SK-N-SH (cell line): ENCODE data around the gene MMP24OS. TPM values are rescaled to one million over a fixed set of nuclear protein-coding genes. Genes with fewer than 3 reads are reported as not detected.

ENCODE experiments used
- CTCF ChIA-PET: fragments of 300-600, 350-600 bp; formaldehyde crosslinking; extraction: SDS; loops from one replicate; lab custom pipeline; 2021; lab: Yijun Ruan, JAX
- POLR2A ChIA-PET: fragments of 350-600 bp; sonication (Branson Sonifier 250); formaldehyde crosslinking; extraction: SDS; loops from one replicate; lab custom pipeline; 2020; ENCODE audit warnings: antibody characterized with exemption, inconsistent platforms; lab: Yijun Ruan, JAX
- DNase-seq: peaks from one replicate; pipeline ENCODE4 v3.0.0; 2012
- H2AFZ ChIP-seq: fragments of 200-600 bp; sonication (generic); 2 replicates; pipeline ENCODE4 v1.8.1; 2016; ENCODE audit warnings: antibody characterized with exemption, mild to moderate bottlenecking, low read depth
- H3F3A ChIP-seq: fragments of 200-600 bp; sonication (generic); replicated peaks from 2 replicates; pipeline ENCODE3; 2016; ENCODE audit warnings: antibody characterized with exemption, mild to moderate bottlenecking; ENCODE audit not compliant: insufficient read depth
- H3K27ac ChIP-seq, 2 experiments: fragments of 200-500 bp in 1 of 2; fragments of 200-600 bp in 1 of 2; sonication (Bioruptor generic) in 1 of 2; sonication (generic), shearing (Covaris generic) in 1 of 2; 2 replicates each; pipeline versions ENCODE4 v1.5.1 to v1.6.1; 2014 to 2016; ENCODE audit warnings: low read depth in 2 of 2, inconsistent platforms in 1 of 2, low read length in 1 of 2, mild to moderate bottlenecking in 1 of 2, mixed read lengths in 1 of 2
- H3K27me3 ChIP-seq: fragments of 200-600 bp; sonication (generic), shearing (Covaris generic); 2 replicates; pipeline ENCODE4 v1.6.1; 2016; ENCODE audit warnings: mixed run types; ENCODE audit not compliant: insufficient read depth
- H3K36me3 ChIP-seq, 2 experiments: fragments of 200-500 bp in 1 of 2; fragments of 200-600 bp in 1 of 2; sonication (Bioruptor generic) in 1 of 2; sonication (generic) in 1 of 2; replicated peaks in 1 of 2; 2 replicates each; pipeline versions ENCODE3 to v1.5.1; 2014 to 2016; ENCODE audit warnings: low read length in 1 of 2, mild to moderate bottlenecking in 1 of 2; ENCODE audit not compliant: insufficient read depth in 2 of 2, control insufficient read depth in 1 of 2
- H3K4me1 ChIP-seq, 2 experiments: fragments of 200-500 bp in 1 of 2; fragments of 200-600 bp in 1 of 2; sonication (Bioruptor generic) in 1 of 2; sonication (generic), shearing (Covaris generic) in 1 of 2; 2 replicates each; pipeline versions ENCODE4 v1.5.1 to v1.6.1; 2014 to 2016; ENCODE audit warnings: low read depth in 1 of 2, low read length in 1 of 2, mixed run types in 1 of 2; ENCODE audit not compliant: insufficient read depth in 2 of 2, control insufficient read depth in 1 of 2
- H3K4me2 ChIP-seq: fragments of 200-600 bp; sonication (generic), shearing (Covaris generic); 2 replicates; pipeline ENCODE4 v1.6.1; 2017; ENCODE audit warnings: mixed run types
- H3K4me3 ChIP-seq, 2 experiments: fragments of 200-500 bp in 1 of 2; fragments of 200-600 bp in 1 of 2; sonication (Bioruptor generic) in 1 of 2; sonication (generic), shearing (Covaris generic) in 1 of 2; 2 replicates each; pipeline versions ENCODE4 v1.5.1 to v1.8.1; 2014 to 2016; ENCODE audit warnings: low read depth in 2 of 2, inconsistent platforms in 1 of 2, low read length in 1 of 2, mild to moderate bottlenecking in 1 of 2, mixed read lengths in 1 of 2, moderate library complexity in 1 of 2
- H3K79me2 ChIP-seq: fragments of 200-600 bp; sonication (generic); 2 replicates; pipeline ENCODE4 v1.8.1; 2017; ENCODE audit warnings: mild to moderate bottlenecking; ENCODE audit not compliant: insufficient read depth
- H3K9ac ChIP-seq: fragments of 200-600 bp; sonication (generic); 2 replicates; pipeline ENCODE4 v1.6.1; 2017; ENCODE audit warnings: mixed run types
- H3K9me2 ChIP-seq: fragments of 200-600 bp; sonication (generic); 2 replicates; pipeline ENCODE4 v1.6.1; 2017; ENCODE audit warnings: mixed run types
- H3K9me3 ChIP-seq: fragments of 200-600 bp; sonication (generic); 2 replicates; pipeline ENCODE4 v1.6.1; 2017; ENCODE audit warnings: mixed run types, mild to moderate bottlenecking, moderate library complexity
- H4K20me1 ChIP-seq: fragments of 200-600 bp; sonication (generic); 2 replicates; pipeline ENCODE4 v1.6.1; 2017; ENCODE audit warnings: mild to moderate bottlenecking, mixed run types; ENCODE audit not compliant: insufficient read depth
- CHD2 ChIP-seq: fragments of 150-350 bp; IDR thresholded peaks from 2 replicates; pipeline ENCODE4 v1.6.1; 2018; ENCODE audit warnings: low read length; ENCODE audit not compliant: partially characterized antibody
- FOSL2 ChIP-seq: IDR thresholded peaks from 2 replicates; pipeline ENCODE4 v1.4.0; 2012; ENCODE audit warnings: low read depth, mild to moderate bottlenecking, moderate library complexity, borderline replicate concordance
- FOXJ3 ChIP-seq: sonication (generic); formaldehyde crosslinking; IDR thresholded peaks from 2 replicates; pipeline ENCODE4 v1.5.1; 2020; ENCODE audit warnings: mild to moderate bottlenecking, missing genetic modification reagents
- GABPA ChIP-seq: IDR thresholded peaks from 2 replicates; pipeline ENCODE4 v1.4.0; 2012; ENCODE audit warnings: low read depth, mild to moderate bottlenecking
- GATA2 ChIP-seq: sonication (generic); formaldehyde crosslinking; IDR thresholded peaks from 2 replicates; pipeline ENCODE4 v1.5.0; 2020; ENCODE audit warnings: mild to moderate bottlenecking, missing genetic modification reagents
- MAX ChIP-seq: IDR thresholded peaks from 2 replicates; pipeline ENCODE4 v1.4.0; 2012; ENCODE audit warnings: low read depth
- MEF2A ChIP-seq: IDR thresholded peaks from 2 replicates; pipeline ENCODE4 v1.4.0; 2012; ENCODE audit warnings: low read depth, borderline replicate concordance
- MXI1 ChIP-seq: IDR thresholded peaks from 2 replicates; pipeline ENCODE4 v1.6.1; 2012; ENCODE audit warnings: mild to moderate bottlenecking, low read depth, low read length, improper control_type of control experiment
- NFIC ChIP-seq: IDR thresholded peaks from 2 replicates; pipeline ENCODE4 v1.4.0; 2012; ENCODE audit warnings: borderline replicate concordance
- PBX3 ChIP-seq: IDR thresholded peaks from 2 replicates; pipeline ENCODE4; 2012
- RCOR1 ChIP-seq: fragments of 150-350 bp; IDR thresholded peaks from 2 replicates; pipeline ENCODE4 v1.6.1; 2017; ENCODE audit warnings: antibody characterized with exemption, low read length
- REST ChIP-seq: IDR thresholded peaks from 2 replicates; pipeline ENCODE4 v1.6.1; 2012; ENCODE audit warnings: mild to moderate bottlenecking, low read depth, low read length, moderate library complexity
- RXRA ChIP-seq: IDR thresholded peaks from 2 replicates; pipeline ENCODE4 v1.4.0; 2012; ENCODE audit warnings: low read depth, mild to moderate bottlenecking, borderline replicate concordance
- SIN3A ChIP-seq: IDR thresholded peaks from 2 replicates; pipeline ENCODE4 v1.6.1; 2012; ENCODE audit warnings: low read depth, mild to moderate bottlenecking, low read length, moderate library complexity, borderline replicate concordance
- TCF12 ChIP-seq: IDR thresholded peaks from 2 replicates; pipeline ENCODE4 v1.4.0; 2012
- TEAD4 ChIP-seq: IDR thresholded peaks from 2 replicates; pipeline ENCODE4 v1.4.0; 2012; ENCODE audit warnings: mild to moderate bottlenecking, borderline replicate concordance; ENCODE audit not compliant: insufficient read depth
- YY1 ChIP-seq: IDR thresholded peaks from 2 replicates; pipeline ENCODE4 v1.4.0; 2012; ENCODE audit warnings: low read depth, mild to moderate bottlenecking
- ZBTB33 ChIP-seq: IDR thresholded peaks from 2 replicates; pipeline ENCODE4 v1.4.0; 2012; ENCODE audit warnings: low read depth, borderline replicate concordance
- WGBS: methylation state at CpG from one replicate; pipeline ENCODE4 v1.1.6; 2017; ENCODE audit warnings: low lambda C conversion rate; 5-methylcytosine and 5-hydroxymethylcytosine counted together
- polyA plus RNA-seq, 3 experiments: library from polyadenylated mRNA; depleted of rRNA; stranded (reverse); fragments of >200 nt; gene quantifications; 2 replicates each; pipeline ENCODE4 v1.2.3, GENCODE V29; 2012

MMP24OS gene
- polyA plus RNA-seq, 1 of the 3 experiments (the other 2 are of a cell fraction): 53.1 TPM

- Histone ChIP-seq H3K9ac (no peak overlapping the region), H3K27me3 (no peaks in the 10 kb centered on the region), H2AFZ (no peak overlapping the region), H3K9me2 (no peaks in the 10 kb centered on the region), H3K4me2 (no peak overlapping the region), H3K9me3 (no peaks in the 10 kb centered on the region), H3K27ac (no peak overlapping the region), H3K4me3 (no peak overlapping the region), H3K4me1 (no peaks in the 10 kb centered on the region), H3K36me3 (no peaks in the 10 kb centered on the region), H4K20me1 (no peaks in the 10 kb centered on the region), H3K79me2 (no peaks in the 10 kb centered on the region), H3F3A (no peaks in the 10 kb centered on the region)
- CTCF ChIA-PET: interaction anchor here (0.7 to 1.0 kb wide), 2 partner anchors 17 to 142 kb away, joined by 3 read pairs; no protein-coding TSS in a partner anchor
- DNase-seq: no peak
- 88% methylated on average over 5 of the region's 5 CpGs for WGBS
- no peak for TF ChIP-seq YY1
- TF ChIP-seq GATA2 (CRISPR knock-in tag): no peak
- no peak for TF ChIP-seq SIN3A
- TF ChIP-seq MAX: no peak
- TF ChIP-seq MXI1: no peak
- no peak for TF ChIP-seq FOSL2
- TF ChIP-seq RXRA: no peak
- no peak for TF ChIP-seq GABPA
- no peak for TF ChIP-seq MEF2A
- TF ChIP-seq TEAD4: no peak
- TF ChIP-seq PBX3: no peak
- TF ChIP-seq ZBTB33: no peak
- no peak for TF ChIP-seq FOXJ3 (CRISPR knock-in tag)
- TF ChIP-seq REST: no peak
- no peak for TF ChIP-seq RCOR1
- TF ChIP-seq CHD2: no peak
- TF ChIP-seq NFIC: no peak
- no peak for TF ChIP-seq TCF12
- POLR2A ChIA-PET: no interaction called here
Measured at GRCh38 chr20:35238735-35239134, 39.2 kb downstream of the MMP24OS start.
